Heart left ventricle (tissue), 13 donors: ENCODE data around the gene TPTE2.

Experiments used
- CTCF ChIP-seq, 12 donors: fragments of 200-600 bp; sonication (generic) in 4 of 12; IDR thresholded peaks; one replicate each; pipeline versions ENCODE4 v1.5.0 to v1.8.0; 2018 to 2022; ENCODE audit warnings: antibody characterized with exemption in 12 of 12, mild to moderate bottlenecking in 5 of 12
- POLR2A ChIP-seq, 2 donors: fragments of 450-650 bp; IDR thresholded peaks; one replicate each; pipeline ENCODE4 v1.6.1; 2017; ENCODE audit warnings: antibody characterized with exemption in 2 of 2, mild to moderate bottlenecking in 2 of 2, moderate library complexity in 2 of 2
- donor health status: ischemic (EF 13 %, LVEDD 7.1; RV severe dilation, severe dysfunction).
- donor health status: DM: no; HTN: yes; CAD: no.
- donor health status: DM: no; HTN: no; CAD: no.
- donor health status: ischemic (EF 25% LVEDD 6.9; RV normal size, moderate dysfunction).
- donor health status: ischemic (EF 25% LVEDD 5.7; RV mildly dilated, moderate dysfunction).
- donor health status: ischemic (EF 35%, LVEDD 5.7; RV mildly dilated, moderate dysfunction).
- donor health status: nonischemic (EF 11% LVEDD 7.7; RV severe dilation, severe dysfunction).
- donor health status: DM: yes; HTN: yes; CAD: no.
- donor health status: PGD.
- donor health status: ischemic (EF 29% LVEDD 5.4; RV normal size, mild dysfunction).
- donor health status: nonischemic (EF 23%, LVEDD 6.1; RV moderate dilation, normal function).

- no peak for TF ChIP-seq CTCF (IDR thresholded peaks at IDR 0.05)
- TF ChIP-seq POLR2A (IDR thresholded peaks at IDR 0.05) = no peak
Observed at GRCh38 chr13:19572280-19572679, 10.9 kb upstream of the TPTE2 start.
